NCI-H345 treated with DMSO at 0.1 percent for 48 hours (cell line): ENCODE measurements around the gene TBPL2.
"Not testable (repeated sequence)": the region's sequence is repeated elsewhere in the genome, so short reads cannot be mapped to it uniquely, and the experiment has no call there.

Experiments used
- DNase-seq: peaks from one replicate; lab custom pipeline; 2025; ENCODE audit not compliant: unreplicated experiment; lab: John Stamatoyannopoulos, UW

TBPL2 gene

DNA sequence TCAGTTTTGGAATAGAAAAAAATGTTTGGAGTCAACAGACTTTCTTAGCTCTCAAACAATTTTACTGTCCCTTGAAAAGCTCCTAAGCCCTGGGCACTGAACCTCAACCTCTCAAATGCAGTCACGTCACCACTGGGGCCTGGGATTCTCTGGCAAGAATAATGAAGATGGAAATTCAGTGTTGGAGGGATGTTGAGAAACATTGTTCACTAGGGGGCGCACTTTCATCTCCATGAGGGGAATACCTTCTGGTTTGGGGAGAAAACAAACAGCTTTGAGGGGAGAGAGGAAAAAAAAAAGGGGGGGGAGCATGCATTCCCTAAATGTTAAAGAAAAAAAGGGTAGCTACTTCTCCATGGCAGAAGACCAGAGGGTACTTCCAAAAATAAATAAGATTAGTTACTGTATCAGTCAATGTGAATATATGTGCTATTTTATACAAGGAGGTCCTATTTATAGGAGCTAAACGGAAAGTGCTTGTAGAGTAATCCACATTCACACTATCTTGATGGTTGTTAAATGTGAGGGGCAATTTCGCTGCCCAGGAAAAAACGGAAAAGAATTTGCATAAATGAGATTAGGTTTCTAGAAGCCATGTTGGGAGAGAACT lies 5.8 kb upstream of the TBPL2 start:
- peak; percentile 50 for DNase-seq

DNA sequence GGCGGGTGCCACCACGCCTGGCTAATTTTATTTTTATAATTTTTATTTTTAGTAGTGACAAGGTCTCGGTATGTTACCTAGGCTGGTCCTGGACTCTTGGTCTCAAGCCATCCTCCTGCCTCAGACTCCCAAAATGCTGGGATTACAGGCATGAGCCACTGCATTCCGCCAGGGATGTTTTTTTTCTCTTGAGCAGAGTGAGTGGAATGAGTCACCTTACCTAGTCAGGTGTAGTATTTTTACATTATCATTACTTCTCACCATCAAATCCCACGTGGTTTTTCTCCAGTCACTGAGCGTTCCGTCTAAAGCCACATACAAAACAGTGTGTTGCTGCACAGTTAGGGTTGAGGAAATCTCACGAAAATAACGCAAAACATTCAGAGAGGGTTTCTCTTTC lies 870 bp upstream of the TBPL2 start:
- no peak for DNase-seq

DNA sequence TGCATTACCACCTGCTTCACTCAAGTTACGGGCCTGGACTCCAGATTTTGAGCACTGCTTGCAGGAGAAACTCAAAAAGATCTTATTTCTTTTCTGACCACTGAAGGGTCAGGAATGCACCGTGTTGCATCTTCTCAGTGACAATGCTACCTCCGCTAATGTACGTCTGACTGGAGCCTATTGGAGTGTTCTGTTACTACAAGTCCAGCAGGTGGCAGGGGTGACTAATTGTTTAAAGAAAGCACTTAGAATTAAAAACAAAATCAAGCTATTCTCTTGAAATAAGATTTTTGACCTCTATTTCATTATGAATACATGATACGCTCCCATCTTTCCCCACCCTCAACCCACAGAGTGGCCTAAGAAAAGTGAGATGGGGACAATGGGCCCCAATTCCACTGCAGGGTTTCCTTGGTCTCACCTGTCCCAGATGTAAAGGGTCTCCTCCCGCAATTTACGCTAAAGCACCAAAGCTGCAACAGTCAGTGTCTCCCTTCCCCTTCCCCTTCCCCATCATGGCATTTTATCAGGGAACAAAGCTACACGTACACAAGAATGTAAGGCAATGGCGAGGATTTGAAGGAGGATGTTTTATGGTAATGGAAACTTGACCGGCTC lies 2.2 kb downstream of the TBPL2 start:
- peak; percentile 34 for DNase-seq

DNA sequence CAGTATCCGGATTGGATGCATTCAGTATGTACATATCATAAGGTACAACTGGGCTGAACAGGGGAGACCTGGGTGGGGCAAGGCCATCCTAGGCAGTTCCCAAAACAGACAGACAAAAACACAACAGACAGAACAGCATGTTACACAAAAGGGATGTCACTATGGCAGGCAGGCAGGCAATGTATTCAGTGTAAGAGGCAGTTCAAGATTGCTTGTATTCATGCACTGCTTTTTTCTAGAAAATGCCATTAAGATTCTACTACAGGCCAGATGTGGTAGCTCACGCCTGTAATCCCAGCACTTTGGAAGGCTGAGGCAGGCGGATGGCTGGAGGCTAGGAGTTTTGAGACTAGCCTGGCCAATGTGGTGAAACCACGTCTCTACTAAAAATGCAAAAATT lies 3.5 kb downstream of the TBPL2 start:
- DNase-seq = no peak

DNA sequence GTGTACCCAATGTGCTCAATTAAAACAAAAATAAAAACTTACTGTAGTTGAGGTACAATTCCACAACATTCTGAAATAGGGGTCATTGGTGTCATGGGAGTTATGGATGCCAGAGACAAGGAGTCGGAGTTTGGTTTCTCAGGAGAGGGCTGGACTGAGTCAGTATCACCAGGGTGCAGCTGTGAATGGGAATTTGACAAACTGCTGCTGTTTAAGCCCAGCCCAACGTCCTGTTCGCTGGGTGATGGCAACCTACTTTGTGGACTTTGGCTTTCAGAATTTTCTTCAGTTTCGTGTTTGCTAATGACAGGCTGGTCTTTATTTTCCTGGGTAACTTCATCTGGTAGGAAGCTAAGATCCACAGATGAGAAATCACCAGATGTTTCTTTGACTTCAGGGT lies 3.9 kb downstream of the TBPL2 start:
- DNase-seq = no peak

DNA sequence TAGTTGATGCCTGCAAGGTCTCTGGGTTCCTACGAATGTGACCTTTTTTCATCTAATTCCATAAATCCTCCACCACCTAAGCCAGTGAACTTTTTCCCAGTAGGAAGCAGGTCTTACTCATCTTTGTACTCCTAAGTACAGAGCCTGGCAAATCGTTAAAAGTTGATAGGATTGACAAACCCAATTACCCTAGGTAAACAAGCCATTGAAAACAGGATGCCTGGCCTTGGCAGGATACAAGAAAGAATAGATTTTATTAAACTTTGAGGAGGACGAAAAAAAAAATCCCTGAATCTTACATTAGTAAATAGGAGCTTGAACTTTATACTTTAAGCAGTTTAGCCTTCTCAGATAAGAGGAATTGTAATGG lies 5.6 kb downstream of the TBPL2 start:
- DNase-seq = no peak

DNA sequence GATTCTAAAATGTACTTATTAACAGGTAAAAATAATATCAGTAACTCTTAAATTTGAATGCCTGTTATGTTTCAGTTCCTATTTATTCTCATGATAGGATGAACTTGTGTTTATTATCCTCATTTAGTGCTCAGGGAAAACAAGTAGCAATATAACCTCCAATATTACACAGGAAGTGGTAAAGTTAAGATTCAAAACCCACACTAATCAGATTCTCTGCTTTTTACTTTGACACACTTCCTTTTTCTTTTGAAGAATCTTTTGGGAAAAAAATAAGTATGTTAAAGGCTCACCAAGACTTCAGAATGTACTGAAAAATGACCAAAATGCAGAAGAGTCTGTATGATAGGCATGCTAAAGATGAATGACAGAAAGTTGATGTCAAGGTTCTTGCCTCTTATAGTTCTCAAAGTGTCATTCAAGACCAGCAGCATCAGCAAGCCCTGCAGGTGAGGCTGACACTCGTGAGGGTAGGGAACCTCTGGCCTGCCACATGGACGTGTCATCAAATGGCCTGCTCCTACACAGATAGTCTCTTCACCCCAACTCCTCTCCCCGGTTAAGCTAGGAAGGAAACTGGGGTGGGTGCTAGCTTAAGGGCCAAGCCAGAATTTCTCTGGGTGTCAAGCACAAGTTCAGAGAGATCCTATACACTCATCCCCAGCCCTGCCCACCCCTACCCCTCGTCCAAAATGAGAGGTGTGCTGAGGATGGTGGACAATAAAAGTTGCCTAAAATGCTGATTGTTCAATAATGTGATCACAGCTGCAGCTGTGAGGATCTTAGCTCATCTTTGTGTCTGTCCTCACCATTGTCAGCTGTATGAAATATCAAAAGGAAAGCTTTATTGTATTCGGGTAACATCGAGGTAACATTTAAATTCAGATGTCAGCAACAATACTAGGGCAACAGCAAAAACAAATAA lies 6.3 kb downstream of the TBPL2 start:
- DNase-seq = no peak

DNA sequence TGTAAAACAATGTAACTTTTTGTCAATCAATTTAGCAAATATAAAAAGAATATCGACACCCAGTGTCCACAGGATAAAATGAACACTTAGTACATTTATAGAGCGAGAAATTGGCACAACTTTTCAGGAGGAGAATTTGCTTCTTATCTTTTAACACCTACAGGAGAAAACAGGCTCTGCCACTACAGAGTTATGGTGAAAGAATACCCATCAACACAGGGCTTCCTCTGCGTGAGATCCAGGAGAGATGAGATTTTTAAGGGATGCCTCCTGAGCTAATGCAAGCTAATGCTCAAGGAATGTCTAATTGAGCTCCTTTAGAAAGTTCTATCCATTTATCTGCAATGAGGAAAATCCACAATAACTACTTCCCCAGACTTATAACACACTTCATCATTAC lies 7.8 kb downstream of the TBPL2 start:
- no peak for DNase-seq

DNA sequence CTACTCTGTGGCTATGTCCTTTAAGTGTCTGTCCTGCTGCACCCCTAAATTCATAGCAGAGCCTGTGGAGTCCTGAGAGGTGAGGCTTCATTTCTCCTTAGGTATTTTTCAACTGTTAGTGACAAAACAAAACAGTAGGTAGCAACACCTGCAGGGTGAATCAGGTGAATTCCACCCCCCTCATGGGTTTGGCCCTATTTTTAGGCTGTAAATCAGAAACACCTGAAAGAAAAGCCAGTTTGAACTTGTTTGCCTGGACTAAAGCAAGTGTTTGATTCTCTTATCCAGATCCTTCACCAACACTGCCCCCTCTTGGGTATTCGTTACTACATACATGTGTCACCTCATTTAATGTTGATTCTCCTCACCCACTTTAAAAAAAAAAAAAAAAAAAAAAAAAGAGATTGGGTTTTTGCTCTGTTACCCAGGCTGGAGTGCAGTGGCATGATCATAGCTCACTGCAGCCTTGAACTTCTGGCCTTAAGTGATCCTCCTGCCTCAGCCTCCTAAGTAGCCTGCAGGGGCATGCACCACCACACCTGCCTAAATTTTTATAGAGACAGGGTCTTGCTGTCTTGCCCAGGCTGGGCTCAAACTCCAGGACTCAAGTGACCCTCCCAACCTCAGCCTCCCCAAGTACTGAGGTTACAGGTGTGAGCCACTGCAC lies 10.3 kb downstream of the TBPL2 start:
- DNase-seq = no peak

DNA sequence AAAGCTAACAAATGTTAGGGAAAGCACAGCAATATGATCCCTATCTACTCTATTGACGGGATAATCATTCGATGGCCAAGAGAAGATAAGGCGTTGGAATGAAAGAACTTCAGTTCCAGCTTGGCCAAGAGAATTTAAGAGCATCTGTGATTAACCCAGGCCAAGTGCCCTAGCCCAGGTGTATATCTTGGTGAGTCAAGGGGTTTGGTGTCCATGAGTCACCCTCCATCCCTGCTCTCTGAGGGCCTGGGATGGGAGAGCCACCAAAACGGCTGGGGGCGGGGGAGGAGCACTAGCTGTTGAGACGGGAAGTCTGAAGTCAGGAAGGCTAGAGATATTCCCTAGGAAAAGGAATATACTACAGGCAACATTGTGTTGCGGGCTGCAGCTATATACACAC lies 13.0 kb downstream of the TBPL2 start:
- no peak for DNase-seq

DNA sequence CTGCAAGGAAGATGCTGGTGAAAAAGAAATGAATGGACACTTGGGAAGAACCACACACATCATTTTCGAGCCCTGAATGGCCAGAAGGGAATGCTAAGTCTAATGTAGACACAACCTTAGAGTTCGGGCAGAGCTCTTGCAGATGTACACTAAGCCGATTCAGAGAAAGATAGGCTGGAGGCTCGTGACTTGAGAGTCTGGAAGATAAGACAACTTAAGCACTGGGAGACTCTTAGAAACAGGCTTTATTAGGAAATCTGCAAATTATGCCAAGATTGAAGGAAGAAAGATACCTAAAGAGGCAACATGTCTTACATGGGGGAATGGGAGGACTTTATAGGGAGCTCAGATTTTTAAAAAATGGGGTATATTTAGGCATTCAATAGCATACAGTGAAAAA lies 13.5 kb downstream of the TBPL2 start:
- DNase-seq = no peak

DNA sequence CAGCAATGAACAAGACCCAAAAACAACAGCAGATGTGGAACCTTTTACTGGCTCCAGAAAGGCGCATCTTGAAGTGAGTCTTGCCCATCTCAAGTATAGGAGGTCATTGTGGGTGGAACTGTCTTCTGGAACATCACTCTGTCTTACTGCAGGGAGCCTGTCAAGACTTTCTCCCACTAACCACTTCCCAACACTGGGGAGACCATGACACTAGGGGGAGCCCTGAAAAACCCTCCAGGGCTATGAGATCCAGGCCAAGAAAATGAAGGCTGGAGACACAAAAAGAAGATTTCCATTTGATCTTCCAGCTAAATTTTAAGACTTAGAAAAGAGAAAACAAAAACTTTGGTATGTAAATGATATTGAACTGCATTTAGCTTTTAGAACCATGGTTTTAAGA lies 15.3 kb downstream of the TBPL2 start:
- no peak for DNase-seq

DNA sequence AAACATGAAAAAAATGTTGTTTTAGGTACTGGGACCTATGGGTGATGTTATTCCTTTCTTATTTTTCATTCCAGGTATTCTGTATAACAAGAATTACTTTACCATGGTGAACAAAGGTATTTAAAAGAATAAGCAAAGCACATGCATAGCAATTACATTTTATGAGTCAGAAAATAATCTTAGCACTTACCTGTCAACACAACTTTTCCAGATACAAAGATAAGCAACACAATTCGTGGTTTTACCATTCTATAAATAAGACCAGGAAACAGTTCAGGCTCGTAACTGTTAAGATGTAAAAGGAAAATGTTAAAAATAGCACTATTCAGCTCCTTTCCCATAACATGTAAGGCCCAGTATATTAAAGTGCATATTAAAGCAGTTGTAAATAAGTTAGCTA lies 16.4 kb downstream of the TBPL2 start:
- no peak for DNase-seq

DNA sequence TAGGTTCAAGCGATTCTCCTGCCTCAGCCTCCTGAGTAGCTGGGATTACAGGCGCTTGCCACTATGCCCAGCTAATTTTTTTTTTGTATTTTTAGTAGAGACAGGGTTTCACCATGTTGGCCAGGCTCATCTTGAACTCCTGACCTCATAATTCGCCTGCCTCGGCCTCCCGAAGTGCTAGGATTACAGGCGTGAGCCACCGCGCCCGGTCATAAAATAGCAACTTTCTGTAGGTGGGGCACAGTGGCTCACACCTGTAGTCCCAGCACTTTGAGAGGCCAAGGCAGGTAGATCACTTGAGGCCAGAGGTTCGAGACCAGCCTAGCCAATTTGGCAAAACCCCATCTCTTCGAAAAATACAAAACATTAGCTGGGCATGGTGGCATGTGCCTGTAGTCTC lies 18.1 kb downstream of the TBPL2 start:
- DNase-seq = not testable (repeated sequence)

DNA sequence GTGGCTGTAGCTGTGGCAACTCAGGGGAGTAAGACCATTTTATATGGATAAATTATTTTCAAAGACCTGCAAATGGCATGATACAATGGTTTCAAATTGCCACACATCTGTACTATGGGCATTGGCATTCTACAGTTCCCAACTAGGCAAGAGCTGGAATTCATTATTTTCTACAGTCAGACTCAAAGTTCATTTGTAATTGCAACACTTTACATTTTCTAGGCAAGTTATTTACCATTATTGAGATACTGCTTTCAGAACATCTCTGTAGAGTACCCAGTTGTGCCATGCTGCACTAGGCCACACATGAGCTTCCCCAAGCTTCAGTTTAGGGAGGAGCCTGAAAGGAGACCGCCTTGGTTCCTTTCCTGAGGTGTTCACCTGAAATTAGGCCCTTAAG lies 20.8 kb downstream of the TBPL2 start:
- DNase-seq = no peak

DNA sequence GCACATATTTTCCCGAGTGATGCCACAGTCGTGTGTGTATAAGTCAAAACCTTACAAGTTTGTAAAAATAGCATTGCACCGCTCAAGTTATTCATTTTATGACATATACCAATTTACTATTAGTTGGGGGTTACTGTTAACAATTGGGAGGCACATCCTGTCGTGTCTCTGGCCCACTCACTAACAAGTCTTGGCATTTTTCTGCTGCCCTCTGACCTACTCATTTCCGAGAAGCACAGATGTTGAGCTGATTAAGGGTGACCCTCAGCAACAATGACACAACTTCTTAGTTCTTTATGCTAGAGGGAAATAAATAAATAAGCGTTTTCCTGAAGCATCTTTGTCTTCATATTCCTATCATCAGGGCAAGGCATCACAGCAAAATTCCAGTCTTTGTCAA lies 22.0 kb downstream of the TBPL2 start:
- DNase-seq = no peak

DNA sequence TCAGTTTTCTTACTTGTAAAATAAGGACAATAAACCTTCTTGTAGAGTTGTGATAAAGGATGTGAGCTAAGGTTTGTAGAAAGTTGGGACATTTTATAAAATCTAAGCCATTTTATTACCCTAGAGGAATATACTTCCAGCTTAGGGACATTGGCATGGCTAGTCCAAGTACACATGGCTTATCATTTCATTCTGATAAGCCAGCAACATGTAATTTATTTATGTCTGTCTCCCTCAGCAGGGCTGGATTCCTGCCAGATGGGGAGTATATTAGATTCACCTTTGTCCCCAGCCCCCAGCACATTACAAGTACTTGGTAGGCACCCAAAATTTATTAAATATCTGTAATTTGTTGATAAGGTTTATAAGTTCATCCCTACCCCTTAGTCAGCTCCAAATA lies 22.5 kb downstream of the TBPL2 start:
- no peak for DNase-seq

DNA sequence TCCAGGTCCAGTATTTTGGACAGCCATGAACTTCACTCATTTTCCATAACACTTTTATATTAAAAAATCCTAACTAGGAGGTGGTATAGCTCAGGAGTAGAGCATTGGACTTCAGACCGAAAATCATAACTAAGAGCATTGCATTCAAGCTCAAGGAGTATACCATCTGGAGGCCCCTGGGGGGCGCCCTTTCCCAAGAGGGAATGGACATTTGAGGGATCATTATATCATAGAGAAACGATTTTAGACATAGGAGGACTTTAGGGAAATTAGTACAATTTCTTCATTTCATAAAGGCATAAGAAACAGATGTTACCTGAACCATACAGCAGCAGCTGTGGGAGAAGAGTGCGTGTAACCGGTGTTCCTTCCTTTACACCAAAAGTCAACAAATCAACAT lies 23.6 kb downstream of the TBPL2 start:
- DNase-seq = no peak

DNA sequence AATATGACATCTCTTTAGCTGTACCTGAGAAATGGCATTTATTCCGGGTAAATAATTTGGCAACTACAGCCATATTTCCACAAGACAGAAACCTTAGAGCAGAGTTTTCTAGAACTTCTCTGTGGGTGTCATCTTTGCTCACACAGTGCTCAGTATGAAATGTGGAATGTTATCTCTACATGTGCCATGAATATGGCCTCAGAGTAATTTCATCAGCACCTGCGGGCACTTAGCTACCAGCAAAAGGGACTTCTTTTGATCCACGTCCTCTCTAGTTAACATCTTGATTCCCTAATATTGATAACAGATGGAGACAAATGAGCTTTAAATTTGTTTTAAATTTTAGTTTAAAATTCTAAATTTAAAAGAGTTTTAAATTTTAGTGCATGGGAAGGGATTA lies 25.9 kb downstream of the TBPL2 start:
- no peak for DNase-seq

DNA sequence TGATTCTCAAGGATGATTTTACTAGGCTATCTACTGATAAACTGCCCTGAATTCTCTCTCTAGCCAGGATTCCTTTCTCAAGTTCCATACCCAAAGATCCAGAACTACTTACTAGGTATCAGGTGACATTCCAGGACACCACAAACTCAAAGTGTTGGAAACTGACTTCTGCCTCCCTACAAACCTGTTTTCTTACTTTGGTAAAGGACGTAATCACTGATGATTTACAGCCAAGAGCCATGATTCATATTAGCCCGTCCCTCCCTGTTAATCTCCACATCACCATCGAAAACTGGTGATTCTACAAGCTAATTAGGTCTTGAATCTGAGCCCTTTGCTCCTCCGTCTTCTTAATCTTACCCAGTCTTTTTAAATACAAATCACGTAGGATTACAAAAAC lies 27.7 kb downstream of the TBPL2 start:
- DNase-seq = no peak

DNA sequence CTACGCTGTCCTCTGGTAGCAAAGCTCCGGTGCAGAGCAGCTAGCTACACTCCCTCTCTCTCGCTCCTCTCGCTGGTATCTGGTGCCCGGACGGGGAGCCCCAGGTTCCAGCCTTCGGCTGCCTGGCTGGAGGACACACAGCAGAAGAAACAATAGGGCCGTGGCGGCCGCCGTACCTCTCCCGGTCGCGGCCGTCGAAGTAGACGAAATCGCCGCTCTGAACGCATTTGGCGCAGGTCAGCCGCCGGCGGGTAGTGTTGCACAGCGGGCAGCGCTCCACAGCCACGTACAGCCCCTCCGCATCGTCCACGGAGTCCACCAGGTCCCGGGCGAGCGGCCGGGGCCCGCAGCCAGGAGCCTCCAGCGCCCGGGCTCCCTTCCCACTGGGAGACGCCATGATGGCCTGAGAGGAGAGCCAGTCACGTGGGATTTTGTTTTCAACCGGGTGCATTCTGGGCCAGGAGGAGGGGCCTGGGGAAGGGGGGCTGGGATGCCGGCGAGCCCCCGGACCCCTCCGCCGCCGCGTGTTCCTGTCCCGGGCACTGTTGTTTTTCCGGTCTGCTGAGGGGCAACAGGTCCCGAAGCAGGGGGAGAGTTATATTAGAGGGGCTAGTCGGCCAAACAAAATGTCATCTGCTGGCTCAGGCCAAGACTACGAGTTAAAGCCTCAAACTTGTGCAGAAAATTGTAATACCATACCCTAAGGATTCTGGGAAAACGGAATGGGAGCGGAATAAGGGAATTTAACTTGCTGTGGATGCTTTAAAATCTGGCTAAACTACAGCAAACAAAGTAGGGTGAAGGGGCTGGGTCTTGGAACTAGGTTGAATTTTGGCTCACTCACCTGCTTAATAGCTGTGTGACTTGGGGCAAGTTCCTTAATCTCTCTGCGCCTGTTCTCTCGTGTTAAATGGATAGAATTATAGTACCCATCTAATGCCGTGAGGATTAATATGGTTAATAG lies 28.7 kb downstream of the TBPL2 start, which contains the start of gene ATG14:
Gene ATG14, minus strand, starts transcription at position 405 of the 964 bp plus-strand sequence. Its CDS starts 8 bp downstream, at position 397.
- peak; percentile 80 for DNase-seq
